GM10248 (cell line): ENCODE results near the gene MRPL24.

Source experiments
- CTCF ChIA-PET: fragments of 300-600 bp; sonication (Branson Sonifier 250); formaldehyde crosslinking; extraction: SDS; loops from one replicate; lab custom pipeline; 2021; ENCODE audit warnings: antibody characterized with exemption; lab: Yijun Ruan, JAX
- POLR2A ChIA-PET: fragments of 350-650 bp; sonication (Branson Sonifier 250); formaldehyde crosslinking; extraction: SDS; loops from one replicate; lab custom pipeline; 2020; ENCODE audit warnings: antibody characterized with exemption; lab: Yijun Ruan, JAX
- DNase-seq: peaks from one replicate; pipeline ENCODE4 v3.0.0; 2012; ENCODE audit errors: extremely low spot score
- TF ChIP-seq, protein P1 (sequence below): IDR thresholded peaks from 2 replicates; pipeline ENCODE4 v1.5.1; 2012; ENCODE audit warnings: mild to moderate bottlenecking, low read depth; ENCODE audit errors: extremely low read depth, missing control alignments, control extremely low read depth

MRPL24 gene

DNA sequence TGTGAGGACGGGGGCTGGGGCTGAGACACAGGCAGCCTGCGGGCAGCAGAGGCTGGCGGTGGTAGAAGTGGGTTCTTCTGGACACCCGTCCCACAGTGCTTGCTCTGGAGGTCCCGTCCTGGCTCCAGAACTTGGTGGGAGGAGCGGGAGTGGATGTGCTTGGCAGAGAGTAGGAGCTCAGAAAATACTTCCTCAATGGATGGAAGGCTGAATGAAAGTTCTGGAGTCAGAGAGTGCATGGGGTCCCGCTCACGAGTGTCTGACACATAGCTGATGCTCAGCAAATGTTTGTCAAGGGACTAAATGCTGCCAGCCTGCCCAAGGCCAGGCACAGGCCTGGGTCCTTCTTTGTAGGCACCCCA lies 50.2 kb downstream of the MRPL24 start:
- DNase-seq = no peak
- POLR2A ChIA-PET = no interaction called here
- CTCF ChIA-PET = interaction anchor here (1.1 to 25.5 kb wide), 19 partner anchors 13 to 201 kb away, joined by 3 to 597 read pairs (median 6); partner anchors contain the start of genes BCAN, CRABP2, INSRR and ISG20L2
- TF ChIP-seq, protein P1, sequence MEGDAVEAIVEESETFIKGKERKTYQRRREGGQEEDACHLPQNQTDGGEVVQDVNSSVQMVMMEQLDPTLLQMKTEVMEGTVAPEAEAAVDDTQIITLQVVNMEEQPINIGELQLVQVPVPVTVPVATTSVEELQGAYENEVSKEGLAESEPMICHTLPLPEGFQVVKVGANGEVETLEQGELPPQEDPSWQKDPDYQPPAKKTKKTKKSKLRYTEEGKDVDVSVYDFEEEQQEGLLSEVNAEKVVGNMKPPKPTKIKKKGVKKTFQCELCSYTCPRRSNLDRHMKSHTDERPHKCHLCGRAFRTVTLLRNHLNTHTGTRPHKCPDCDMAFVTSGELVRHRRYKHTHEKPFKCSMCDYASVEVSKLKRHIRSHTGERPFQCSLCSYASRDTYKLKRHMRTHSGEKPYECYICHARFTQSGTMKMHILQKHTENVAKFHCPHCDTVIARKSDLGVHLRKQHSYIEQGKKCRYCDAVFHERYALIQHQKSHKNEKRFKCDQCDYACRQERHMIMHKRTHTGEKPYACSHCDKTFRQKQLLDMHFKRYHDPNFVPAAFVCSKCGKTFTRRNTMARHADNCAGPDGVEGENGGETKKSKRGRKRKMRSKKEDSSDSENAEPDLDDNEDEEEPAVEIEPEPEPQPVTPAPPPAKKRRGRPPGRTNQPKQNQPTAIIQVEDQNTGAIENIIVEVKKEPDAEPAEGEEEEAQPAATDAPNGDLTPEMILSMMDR = no peak

DNA sequence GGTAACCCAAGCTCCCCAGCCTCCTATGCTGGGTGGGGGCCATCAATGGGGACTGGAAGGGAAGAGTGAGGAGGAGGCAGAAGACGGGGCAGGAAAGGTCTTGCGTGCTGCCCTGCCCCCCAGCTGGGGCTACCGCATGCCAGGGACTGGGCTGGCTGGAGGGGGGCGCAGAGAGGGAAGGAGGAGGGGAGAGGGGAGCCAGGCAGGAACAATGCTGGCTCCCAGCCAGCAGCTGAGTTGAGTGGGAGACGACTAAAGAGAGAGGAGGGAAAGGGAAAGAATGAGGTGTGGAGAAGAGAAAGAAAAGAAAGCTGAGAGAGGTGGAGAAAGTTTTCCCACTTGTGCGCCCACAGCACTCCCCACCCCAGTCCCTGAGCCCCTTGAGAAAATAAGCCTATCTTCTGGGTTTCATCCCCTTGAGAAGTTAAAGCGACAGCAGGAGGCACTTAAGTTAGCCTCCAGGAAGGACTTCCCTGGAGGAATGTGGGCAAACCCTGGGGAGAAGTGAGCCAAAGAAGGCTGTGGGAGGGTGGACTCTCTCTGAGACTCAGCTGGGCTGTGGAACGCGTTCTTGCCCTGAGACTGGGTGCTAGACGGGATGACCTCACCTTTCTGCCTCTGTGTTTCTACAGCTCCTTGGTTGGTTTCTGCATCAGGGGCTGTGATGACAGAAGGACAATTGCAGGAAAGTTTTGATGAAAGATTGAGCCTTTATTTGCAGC lies 50.8 kb downstream of the MRPL24 start:
- DNase-seq = no peak
- CTCF ChIA-PET = interaction anchor here (0.6 to 25.5 kb wide), 52 partner anchors 13 to 257 kb away, joined by 3 to 597 read pairs (median 4); partner anchors contain the start of genes BCAN, CRABP2, HDGF and INSRR
- TF ChIP-seq, protein P1 = no peak
- POLR2A ChIA-PET = no interaction called here

DNA sequence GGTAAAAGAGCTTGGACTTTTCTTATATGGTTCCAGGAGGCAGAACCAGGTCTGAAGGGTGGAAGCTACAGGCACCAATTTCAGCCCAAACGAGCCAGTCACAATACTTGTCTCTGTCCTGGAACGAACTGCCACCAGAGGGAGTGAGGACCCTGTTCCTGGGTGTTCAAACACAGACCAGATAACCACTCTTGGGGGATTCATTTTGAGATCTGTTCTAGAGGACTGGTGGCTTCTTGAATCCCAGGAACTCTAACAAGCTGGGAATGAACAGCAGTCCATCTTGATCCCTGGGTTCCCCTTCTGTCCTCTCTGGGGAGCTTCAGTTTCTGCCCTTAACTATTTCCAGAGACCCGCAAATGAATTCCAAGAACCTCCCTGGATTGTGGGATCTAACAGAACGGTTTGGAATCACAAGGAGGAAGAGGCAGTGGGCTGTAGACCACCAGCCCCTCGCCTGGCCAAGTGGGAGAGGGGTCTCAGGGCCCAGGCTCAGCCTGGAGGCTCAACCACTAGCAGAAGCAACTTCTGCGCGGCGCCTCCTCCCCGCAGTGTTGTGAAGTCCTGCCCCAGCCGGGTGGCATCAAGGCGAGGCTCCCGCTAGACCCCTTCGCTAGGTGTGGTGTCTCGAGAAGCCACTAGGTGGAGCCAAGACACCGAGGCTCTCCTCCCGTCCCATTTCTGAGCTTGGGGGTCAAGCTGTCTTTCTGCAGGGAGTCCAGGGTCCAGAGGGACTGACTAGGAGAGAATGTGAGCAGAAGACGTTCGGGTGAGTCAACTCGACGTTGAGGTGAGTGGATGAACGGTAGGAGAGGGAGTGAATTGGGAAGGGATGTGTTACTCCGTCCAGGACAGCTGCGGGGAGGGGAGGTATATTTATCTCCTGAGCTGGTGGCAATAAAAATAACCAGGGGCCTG lies 51.6 kb downstream of the MRPL24 start:
- ChIA-PET POLR2A (interaction anchor here (0.5 kb wide), 1 partner anchor 14 kb away, joined by 3 read pairs; no protein-coding TSS in a partner anchor), CTCF (interaction anchor here (0.6 to 25.5 kb wide), 55 partner anchors 12 to 257 kb away, joined by 3 to 597 read pairs (median 4); partner anchors contain the start of genes BCAN, CRABP2, HDGF and INSRR)
- TF ChIP-seq, protein P1 = peak; percentile 87
- peak; percentile 87 for DNase-seq
